Measurements from ENCODE around the gene WBP2NL.
A peak's percentile ranks its signal among the peaks of the same experiment; 100 is the strongest.
"Not testable (repeated sequence)": the region's sequence is repeated elsewhere in the genome, so short reads cannot be mapped to it uniquely, and the experiment has no call there.

Gene WBP2NL

GRCh38 chr22:42035256-42035655, 36.7 kb downstream of the WBP2NL start:
- DNase-seq: no peak

- no peak for DNase-seq
Measured at GRCh38 chr22:42039271-42039670, 40.7 kb downstream of the WBP2NL start.

- DNase-seq: no peak
Measured at GRCh38 chr22:42041784-42042183, 43.2 kb downstream of the WBP2NL start.

- DNase-seq: no peak
Measured at GRCh38 chr22:42050641-42051180, 52.1 kb downstream of the WBP2NL start.

- DNase-seq: no peak
Measured at GRCh38 chr22:42052765-42053164, 54.2 kb downstream of the WBP2NL start.

GRCh38 chr22:42056757-42057511, 58.3 kb downstream of the WBP2NL start:
- no peak for DNase-seq

GRCh38 chr22:42060489-42060888, 61.9 kb downstream of the WBP2NL start:
- DNase-seq: no peak

GRCh38 chr22:42061041-42061440, 62.5 kb downstream of the WBP2NL start:
- DNase-seq: no peak

- no peak for DNase-seq
Measured at GRCh38 chr22:42062506-42063170, 64.0 kb downstream of the WBP2NL start.

- DNase-seq: no peak
Measured at GRCh38 chr22:42064629-42065028, 66.0 kb downstream of the WBP2NL start.

GRCh38 chr22:42065438-42066125, 67.0 kb downstream of the WBP2NL start:
- no peak for DNase-seq

GRCh38 chr22:42066126-42066761, 67.7 kb downstream of the WBP2NL start:
- no peak for DNase-seq

GRCh38 chr22:42066937-42067336, 68.3 kb downstream of the WBP2NL start:
- no peak for DNase-seq

GRCh38 chr22:42067671-42068251, 69.2 kb downstream of the WBP2NL start:
- no peak for DNase-seq

- DNase-seq: no peak
Measured at GRCh38 chr22:42068291-42068690, 69.7 kb downstream of the WBP2NL start.

GRCh38 chr22:42069801-42070516, 71.4 kb downstream of the WBP2NL start:
- peak; percentile 48 for DNase-seq

- peak; percentile 91 for DNase-seq
Measured at GRCh38 chr22:42070517-42071422, 72.2 kb downstream of the WBP2NL start, which contains the start of gene NAGA. NAGA (minus strand) TSS chr22:42070812; CDS start chr22:42070297, 515 bp downstream.

- not testable (repeated sequence) for DNase-seq
Measured at GRCh38 chr22:42071508-42071907, 72.9 kb downstream of the WBP2NL start.

GRCh38 chr22:42072606-42073330, 74.2 kb downstream of the WBP2NL start:
- DNase-seq: no peak

GRCh38 chr22:42073621-42074041, 75.0 kb downstream of the WBP2NL start:
- DNase-seq: no peak
